OCI-LY3 (cell line): ENCODE results near the gene DNAJC8.

ENCODE experiments used
- EZH2phosphoT487 ChIP-seq: fragments of 200-600 bp; shearing (Covaris generic); IDR thresholded peaks from 2 replicates; pipeline ENCODE4 v1.6.1; 2018; ENCODE audit warnings: antibody characterized with exemption, mixed run types, low read depth
- TF ChIP-seq, protein P1 (sequence below): fragments of 200-600, 300-600 bp; sonication (generic); IDR thresholded peaks from 2 replicates; pipeline ENCODE4 v1.5.1; 2014; ENCODE audit warnings: antibody characterized with exemption, low read length, low read depth

DNA sequence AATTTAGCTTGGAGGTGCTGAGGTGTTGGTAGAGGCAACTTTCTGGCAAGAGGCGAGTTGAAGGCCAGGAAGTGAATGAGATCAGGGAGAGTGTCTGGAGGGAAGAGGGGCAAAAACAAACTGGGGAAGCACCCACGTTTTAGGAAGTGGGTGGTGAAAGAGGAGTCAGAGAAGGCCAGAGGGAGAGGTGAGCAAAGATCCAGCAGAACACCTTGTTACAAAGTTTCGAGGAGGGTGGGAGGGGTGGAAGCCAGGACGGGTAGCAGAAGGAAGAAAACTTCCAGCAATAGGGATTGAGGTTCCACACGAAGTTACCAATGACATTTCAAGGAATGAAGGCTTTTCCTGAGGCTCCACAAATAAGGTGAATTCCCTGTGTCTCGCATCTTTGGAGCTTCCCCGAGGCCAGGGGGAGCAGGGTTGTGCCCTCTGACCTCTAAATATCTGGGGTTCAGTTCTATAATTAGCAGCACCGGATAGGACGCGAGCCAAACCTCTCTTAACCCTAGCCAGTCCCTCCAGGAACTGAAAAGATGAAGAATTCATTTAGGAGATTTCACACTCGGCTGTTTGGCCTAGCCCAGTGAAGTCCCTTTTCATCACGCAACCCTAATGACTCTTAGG, 25.9 kb upstream of the DNAJC8 start:
- TF ChIP-seq, protein P1, sequence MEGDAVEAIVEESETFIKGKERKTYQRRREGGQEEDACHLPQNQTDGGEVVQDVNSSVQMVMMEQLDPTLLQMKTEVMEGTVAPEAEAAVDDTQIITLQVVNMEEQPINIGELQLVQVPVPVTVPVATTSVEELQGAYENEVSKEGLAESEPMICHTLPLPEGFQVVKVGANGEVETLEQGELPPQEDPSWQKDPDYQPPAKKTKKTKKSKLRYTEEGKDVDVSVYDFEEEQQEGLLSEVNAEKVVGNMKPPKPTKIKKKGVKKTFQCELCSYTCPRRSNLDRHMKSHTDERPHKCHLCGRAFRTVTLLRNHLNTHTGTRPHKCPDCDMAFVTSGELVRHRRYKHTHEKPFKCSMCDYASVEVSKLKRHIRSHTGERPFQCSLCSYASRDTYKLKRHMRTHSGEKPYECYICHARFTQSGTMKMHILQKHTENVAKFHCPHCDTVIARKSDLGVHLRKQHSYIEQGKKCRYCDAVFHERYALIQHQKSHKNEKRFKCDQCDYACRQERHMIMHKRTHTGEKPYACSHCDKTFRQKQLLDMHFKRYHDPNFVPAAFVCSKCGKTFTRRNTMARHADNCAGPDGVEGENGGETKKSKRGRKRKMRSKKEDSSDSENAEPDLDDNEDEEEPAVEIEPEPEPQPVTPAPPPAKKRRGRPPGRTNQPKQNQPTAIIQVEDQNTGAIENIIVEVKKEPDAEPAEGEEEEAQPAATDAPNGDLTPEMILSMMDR, result no peak
- TF ChIP-seq EZH2phosphoT487, result no peak
